Activated CD4-positive, alpha-beta T cell treated with anti-CD3 and anti-CD28 coated beads, Interleukin-2, amount 50 U/mL, for 16 hours (primary cell): Measurements from ENCODE around the gene FCGBP.
"Not testable (repeated sequence)": the region's sequence is repeated elsewhere in the genome, so short reads cannot be mapped to it uniquely, and the experiment has no call there.

Experiments used
- DNase-seq: peaks from one replicate; pipeline ENCODE4 v3.0.0-alpha.2; 2020

The FCGBP gene

DNA sequence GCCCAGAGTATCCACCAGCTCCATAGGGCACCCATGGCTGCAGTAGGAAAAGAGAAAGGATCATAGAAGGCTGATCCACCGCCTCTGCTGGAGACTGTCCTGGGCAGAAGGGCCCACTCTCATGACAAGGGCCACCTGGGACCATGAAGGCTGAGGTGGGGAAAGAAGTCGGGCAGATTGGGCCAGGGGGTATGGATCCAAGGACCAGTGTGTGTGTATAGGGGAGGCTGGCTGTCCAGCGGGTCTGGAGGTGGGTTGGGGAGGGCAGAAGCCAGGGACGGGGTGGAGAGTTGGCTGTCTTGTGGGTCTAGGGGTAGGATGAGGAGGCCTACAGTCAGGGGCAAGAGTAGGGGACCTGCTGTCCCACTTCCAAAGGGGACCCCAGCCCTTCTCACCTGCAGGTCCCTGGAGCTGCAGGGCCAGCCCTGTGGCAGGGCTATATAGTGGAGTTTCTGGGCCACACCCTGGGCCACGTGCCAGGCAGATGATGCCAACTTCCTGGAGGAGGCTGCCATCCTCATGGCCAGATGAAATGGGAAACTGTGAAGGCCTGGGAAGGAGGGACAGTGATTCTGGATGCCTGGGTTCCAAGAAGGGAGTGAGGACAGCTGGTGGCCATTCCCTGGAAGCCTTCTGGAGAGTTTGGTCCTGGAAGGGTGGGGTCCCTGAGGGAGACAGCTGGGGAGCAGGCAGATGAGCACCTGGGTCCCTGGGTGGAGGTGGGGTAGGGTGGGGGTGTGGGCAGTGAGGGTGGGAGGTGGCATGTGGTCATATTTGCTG is at the start of gene FCGBP:
Gene FCGBP, minus strand, starts transcription at position 51 of the 780 bp plus-strand sequence.
- DNase-seq, result no peak

DNA sequence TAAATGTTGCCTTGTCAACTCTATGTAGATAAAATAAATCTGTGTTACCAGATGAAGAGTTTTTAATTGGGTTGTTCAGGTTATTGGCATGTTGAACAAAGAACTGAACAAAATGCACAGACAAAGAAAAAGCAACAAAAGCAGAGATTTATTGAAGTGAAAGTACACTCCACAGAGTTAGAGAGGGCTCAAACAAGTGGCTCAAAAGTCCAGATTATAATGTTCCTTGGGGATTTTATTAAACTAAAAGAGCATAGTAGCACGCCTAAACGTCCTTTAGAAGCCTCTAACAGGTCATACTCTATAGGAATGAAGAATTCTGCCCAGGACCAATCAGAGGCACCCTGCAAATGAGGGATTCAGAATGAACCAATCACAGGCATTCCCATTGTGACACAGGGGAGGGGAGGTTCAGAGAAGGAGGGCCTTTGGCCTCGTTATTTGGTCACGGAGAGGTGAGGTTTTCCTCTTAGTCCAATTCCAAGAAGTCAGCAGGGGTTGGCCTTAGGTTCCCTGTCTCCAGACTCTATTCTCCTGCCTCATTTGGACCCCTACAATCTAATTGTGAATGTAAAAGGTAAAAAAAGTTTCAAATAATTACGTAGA is 49.4 kb upstream of the FCGBP start:
- no peak for DNase-seq

DNA sequence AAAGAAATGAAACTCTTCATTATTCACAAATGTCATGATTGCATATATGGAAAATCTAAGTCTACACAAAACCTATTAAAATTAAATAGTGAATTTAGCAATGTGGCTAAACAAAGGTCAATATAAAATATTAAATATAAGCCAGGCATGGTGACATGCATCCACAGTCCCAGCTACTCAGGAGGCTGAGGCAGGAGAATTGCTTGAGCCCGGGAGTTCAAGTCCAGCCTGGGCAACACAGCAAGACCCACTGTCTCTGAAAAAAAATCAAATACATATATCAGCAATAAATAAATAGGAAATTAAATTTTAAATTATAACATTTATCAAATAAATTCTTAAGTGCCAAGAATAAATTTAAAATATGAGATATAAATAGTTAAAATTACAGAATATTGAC is 48.4 kb upstream of the FCGBP start:
- no peak for DNase-seq

DNA sequence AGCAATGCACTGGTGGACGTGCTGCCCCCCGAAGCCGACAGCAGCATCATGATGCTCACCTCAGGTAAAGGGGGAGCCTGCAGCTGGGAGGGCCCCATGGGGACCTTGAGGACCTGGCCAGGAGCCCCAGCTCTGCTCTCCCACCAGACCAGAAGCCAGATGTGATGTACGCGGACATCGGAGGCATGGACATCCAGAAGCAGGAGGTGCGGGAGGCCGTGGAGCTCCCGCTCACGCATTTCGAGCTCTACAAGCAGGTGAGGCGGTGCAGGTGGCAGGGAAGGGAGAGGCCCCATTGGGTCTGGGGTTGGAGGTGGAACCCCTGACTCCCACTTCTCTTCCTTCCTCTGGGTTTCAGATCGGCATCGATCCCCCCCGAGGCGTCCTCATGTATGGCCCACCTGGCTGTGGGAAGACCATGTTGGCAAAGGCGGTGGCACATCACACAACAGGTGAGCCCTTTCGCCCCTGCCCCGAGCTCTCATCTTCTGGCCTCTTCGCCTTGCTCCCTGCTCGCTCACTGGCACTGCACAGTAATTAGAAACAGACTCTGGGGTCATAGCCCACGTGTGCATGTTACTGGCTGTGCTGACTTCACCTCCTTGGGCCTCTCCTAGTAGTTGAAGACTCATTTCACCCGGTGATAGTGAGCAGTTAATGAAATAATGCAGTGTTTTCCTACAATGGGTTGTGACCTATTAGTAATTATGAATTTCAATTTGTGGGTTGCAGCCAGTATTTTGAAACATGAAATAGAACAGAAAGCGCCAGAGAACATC is 40.1 kb upstream of the FCGBP start:
- no peak for DNase-seq

DNA sequence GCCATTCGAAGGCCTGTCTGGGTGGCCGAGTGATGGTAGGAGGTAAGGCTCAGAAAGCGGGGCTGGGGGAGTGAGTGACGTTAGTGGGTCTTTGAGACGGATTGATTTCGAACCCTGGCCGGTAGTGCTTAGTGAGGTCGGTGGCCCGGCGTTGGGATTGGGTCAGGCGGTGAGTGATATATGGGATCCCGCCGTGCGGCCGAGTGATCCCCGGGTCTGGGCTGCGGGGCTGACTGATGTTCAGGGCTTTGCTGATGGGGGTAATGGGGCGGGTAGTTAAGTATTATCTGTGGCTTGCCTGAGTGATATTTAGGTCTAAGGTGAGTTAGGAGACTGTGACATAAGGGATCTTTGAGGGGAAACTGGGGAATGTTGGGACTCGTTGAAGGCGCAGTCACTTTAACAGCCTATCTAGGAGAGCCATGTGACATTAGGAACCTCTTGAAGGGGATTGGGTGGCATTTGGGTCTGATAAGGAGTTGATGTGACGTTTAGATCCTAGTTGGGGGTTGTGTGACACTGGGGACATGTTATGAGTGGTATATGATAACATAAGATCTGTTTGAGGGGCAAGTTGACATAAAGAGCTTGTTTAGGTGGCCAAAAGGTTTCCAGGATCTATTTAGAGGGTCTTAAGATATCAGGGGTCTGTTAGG is 37.1 kb upstream of the FCGBP start:
- DNase-seq, result no peak

DNA sequence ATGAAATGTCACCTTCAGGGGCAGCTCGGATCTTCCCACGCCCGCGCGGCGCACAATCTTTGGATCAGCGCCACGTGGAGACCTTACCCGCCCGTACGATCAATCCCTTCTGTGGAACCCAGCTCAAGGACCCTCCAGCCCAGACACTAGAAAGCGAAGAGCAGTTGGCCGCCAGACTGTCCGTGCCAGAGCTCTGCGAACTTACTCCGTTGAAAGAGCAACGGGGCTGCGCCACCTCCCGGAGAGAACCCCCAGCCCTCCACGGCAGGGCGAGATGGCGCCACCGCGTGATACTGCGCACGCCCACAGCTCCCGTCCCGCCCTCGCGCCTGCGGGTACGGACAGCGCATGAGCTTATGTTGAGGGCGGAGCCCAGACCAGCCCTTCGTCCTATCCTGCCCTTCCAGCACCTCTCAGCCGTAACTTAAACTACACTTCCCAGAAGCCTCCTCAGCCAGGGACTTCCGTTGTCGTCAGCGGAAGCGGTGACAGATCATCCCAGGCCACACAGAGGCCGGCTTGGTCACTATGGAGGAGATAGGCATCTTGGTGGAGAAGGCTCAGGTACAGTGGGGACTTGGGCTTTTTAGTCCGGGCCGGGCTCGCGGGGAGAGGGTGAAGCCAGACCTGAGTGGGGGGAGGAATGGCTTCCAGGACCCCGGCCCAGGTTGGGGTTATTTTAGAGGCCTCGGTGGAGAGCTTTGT is 36.4 kb upstream of the FCGBP start, which contains the start of gene PSMC4:
Gene PSMC4, plus strand, starts transcription at position 491 of the 705 bp plus-strand sequence. Its CDS starts 38 bp downstream, at position 529.
- peak; percentile 99 for DNase-seq

DNA sequence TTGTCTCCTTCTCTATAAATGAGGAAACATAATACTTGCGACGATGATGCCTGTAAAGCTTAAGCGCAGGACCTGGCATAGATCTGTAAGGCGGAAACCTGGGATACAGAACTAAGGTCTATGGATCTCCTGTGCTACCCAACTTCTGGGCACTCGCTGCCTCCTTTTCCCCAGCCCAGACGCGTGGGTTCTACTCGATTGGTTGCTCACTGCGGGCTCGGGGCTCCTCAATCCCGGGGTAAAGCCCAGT is 35.9 kb upstream of the FCGBP start:
- DNase-seq, result no peak

DNA sequence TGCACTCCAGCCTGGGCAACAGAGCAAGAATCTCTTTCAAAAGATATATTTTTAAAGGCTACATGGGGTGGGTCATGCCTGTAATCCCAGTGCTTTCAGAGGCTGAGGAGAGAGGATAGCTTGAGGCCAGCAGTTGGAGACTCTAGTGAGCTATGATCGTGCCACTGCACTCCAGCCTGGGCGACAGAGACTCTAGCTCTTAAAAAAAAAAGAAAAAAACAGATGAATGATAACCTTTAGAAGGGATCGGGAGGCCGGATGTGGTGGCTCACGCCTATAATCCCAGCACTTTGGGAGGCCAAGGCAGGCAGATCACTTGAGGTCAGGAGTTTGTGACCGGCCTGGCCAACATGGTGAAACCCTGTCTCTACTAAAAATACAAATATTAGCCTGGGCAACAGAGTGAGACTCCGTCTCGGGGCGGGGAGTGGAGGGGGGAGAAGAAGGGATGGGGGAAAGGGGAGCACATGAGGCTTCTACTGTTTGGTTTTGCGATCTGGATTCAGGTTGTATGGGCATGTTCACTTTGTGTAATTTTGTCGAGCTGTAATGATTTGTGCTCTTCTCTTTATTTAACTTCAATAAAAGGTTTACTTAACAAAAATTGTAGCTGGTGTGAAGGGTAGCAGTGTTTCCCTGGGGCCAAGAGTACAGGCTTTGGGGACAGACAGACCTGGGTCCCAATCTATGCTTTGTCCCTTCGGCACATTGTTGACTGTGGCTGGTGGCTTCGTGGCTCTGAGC is 35.4 kb upstream of the FCGBP start:
- DNase-seq, result peak; percentile 20

DNA sequence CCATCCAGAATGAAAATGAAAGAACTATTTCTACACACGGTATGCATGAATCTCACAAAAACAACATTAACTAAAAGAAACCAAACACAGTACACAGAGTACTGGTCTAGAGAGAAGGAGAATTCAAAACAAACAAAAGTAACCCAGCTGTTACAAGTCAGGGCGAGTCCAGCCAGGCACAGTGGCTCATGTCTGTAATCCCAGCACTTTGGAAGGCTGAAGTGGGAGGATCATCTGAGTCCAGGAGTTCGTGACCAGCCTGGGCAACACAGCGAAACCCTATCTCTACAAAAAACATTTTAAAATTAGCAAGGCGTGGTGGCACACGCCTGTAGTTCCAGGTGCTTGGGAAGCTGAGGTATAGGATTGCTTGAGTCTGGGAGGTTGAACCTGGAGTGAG is 34.8 kb upstream of the FCGBP start:
- peak; percentile 17 for DNase-seq

DNA sequence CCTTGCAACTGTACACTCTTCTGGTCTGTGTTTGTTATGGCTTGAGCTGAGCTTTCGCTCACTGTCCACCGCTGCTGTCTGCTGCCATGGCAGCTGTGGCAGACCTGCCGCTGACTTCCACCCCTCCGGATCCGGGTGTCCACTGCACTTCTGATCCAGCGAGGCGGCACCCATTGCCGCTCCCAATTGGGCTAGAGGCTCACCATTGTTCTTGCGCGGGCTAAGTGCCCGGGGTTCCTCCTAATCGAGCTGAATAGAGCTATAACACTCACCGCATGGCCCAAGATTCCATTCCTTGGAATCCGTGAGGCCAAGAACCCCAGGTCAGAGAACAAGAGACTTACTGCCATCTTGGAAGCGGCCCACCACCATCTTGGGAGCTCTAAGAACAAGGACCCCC is 34.4 kb upstream of the FCGBP start:
- no peak for DNase-seq

DNA sequence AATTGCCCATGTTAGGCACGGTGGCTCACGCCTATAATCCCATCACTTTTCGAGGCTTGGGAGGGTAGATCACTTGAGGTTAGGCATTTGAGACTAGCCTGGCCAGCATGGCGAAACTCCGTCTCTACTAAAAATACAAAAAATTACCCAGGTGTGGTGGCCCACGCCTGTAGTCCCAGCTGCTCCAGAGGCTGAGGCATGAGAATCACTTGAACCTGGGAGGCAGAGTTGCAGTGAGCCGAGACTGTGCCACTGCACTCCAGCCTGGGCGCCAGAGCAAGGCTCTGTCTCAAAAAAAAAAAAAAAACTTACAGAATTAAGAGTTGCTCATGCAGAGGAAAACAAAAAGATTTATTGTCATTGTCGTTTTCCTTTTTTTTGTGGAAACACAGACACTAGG is 33.1 kb upstream of the FCGBP start:
- no peak for DNase-seq

DNA sequence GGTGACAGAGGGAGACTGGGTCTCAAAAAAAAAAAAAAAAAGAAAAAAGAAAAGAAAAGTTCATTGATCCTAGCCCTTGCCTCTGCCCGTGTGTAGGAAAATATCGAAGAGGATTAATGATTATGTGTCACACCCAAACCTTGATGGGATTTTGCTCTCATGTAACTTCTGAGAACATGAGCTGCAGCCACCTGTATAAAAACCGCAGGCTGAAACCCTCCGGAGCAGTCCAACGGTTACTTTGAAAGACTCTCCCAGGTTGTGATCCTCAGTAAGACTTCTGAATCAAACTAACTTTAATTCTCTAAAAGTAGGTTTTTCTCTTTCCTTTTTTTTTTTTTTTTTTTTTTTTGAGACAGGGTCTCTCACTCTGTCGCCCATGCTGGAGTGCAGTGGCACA is 32.2 kb upstream of the FCGBP start:
- no peak for DNase-seq

DNA sequence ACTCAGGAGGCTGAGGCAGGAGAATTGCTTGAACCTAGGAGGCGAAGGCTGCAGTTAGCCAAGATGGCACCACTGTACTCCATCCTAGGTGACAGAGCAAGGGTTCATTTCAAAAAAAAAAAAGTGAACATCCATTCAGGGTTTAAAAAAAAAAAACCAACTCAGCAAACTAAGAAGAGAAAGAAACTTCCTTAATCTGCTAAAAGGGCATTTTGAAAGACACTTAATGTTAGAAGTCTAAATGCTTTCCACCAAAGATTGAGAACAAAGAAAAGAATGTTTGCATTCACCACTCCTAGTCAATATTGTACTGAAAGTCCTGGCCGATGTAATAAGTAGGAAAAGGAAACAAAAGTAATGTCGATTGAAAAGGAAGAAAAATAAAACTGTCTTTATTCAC is 29.5 kb upstream of the FCGBP start:
- no peak for DNase-seq

DNA sequence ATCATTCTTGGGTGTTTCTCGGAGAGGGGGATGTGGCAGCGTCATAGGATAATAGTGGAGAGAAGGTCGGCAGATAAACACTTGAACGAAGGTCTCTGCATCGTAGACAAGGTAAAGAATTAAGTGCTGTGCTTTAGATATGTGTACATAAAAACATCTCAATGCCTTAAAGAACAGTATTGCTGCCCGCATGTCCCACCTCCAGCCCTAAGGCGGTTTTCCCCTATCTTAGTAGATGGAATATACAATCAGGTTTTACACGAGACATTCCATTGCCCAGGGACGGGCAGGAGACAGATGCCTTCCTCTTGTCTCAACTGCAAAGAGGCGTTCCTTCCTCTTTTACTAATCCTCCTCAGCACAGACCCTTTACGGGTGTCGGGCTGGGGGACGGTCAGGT is 25.0 kb upstream of the FCGBP start:
- DNase-seq, result not testable (repeated sequence)

DNA sequence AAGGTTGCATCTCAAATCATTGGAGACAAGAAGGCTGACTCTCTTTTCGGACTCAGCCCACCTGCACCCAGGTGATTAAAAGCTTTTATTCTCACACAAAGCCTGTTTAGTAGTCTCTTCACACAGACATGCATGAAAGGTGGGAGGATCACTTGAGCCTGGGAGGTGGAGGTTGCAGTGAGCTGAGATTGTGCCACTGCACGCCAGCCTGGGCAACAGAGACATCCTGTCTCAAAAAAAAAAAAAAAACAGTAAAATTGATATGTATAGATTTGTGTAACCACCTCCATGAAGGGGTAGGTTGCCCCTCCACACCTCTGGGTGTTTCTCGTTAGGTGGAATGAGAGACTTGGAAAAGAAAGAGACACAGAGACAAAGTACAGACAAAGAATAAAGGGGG is 24.5 kb upstream of the FCGBP start:
- DNase-seq, result not testable (repeated sequence)

DNA sequence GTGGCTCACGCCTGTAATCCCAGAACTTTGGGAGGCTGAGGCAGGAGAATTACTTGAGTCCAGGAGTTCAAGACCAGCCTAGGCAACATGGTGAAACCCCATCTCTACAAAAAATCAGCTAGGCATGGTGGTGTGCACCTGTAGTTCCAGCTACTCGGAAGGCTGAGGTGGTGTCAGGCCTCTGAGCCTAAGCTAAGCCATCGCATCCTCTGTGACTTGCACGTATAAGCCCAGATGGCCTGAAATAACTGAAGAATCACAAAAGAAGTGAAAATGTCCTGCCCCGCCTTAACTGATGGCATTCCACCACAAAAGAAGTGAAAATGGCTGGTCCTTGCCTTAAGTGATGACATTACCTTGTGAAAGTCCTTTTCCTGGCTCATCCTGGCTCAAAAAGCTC is 23.5 kb upstream of the FCGBP start:
- not testable (repeated sequence) for DNase-seq

DNA sequence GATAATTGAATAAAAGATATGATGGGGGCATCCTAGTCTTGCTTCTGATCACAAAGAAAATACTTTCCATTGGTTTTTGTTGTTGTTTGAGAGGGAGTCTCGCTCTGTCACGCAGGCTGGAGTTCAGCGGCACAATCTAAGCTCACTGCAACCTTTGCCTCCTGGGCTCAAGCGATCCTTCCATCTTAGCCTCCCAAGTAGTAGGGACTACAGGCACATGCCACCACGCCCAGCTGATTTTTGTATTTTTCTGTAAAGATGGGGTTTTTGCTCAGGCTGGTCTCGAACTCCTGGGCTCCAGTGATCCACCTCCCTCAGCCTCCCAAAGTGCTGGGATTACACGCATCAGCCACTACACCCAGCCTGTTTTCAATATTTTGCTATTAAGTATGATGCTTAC is 19.5 kb upstream of the FCGBP start:
- DNase-seq, result no peak

DNA sequence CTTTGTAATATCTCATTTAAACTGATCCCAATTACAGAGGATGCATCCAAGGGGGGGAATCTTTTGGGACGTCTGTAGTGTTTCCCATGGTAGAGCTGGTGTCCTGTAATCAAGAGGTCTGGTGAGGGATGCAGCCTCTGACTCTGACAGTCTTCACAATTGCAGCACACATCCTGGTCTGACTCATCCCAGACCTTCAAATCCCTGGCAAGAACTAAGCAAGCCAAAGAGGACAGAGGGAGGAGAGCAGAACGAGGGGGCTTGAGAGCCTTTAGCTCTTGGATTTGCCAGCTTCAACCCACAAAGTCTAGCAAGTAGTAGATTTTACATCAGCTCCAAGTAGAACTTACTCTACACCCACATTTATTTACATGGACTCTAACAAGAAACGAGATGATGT is 17.3 kb upstream of the FCGBP start:
- DNase-seq, result no peak

DNA sequence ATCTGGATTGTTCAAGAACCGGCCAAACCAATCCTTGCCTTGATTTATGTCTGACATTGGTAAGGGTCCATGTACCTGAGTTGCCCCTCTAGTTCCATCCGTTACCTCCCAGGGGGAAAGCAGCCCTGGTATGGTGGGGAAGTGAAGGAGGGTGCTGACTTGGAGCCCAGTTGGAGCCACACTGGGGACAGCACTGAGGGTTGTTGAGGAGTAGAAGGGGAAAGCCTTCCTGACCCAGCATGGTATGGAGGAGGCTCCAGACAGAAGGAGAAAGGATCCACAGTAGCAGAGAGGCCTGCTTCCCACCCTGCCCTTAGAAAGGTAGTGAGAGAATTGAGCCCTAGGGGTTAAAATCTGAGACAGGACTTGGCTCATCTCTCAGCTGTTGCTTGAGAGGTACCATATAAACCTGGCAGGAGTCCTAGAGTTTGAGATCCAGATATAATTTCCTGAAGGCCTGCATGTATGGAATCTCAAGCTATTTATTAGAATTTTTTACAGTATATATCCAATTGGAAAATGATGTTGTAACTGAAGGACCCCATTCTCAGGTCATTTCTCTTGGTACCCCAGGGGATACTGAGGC is 16.7 kb upstream of the FCGBP start:
- no peak for DNase-seq

DNA sequence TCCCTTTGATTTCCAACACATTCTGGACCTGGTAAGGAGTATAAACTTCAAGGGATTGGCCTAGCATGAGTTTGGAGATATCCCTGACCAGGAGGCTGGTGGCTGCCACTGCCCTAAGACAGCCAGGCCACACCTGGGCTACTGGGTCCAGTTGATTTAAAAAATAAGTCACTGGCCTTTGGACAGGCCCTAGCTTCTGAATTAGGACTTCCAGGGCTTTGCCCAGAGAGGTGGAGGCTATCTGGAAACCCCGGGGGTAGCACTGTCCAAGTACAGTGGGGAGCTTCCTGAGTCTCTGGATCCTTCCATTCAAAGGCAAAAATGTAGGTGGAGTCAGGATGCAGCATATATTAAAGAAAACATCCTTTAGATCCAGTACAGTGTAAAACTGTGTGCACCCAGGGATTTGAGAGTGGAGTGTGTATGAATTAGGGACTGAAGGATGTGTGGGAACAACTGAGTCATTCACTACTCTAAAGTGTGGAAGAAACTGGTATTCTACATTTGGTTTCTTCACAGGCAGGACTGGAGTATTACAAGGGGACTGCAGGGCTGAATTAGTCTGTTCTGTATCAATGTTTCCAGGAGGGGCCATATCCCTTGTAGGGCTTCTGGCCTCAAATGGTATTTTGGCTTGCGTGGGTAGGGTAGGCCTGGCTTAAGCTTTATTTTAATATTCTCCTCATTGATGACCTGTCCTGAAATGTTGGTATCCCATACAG is 14.8 kb upstream of the FCGBP start:
- no peak for DNase-seq

DNA sequence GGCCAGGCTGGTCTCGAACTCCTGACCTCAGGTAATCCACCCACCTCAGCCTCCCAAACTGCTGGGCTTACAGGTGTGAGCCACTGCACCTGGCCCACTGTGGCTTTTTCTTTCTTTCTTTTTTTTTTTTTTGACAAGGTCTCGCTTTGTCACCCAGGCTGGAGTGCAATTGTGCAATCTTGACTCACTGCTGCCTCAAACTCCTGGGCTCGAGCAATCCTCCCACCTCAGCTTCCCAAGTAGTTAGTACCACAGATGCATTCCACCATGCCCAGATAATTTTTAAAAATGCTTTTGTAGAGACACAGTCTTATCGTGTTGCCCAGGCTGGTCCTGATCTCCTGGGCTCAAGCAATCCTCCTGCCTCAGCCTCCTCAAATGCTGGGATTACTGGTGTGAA is 12.1 kb upstream of the FCGBP start:
- no peak for DNase-seq
